ENCODE results near the gene SLC6A5.

GRCh38 chr11:20661850-20662249 lies 62.4 kb downstream of the SLC6A5 start:
- TF ChIP-seq POLR2A (IDR thresholded peaks at IDR 0.05; ENCODE audit: control extremely low read depth in 1 of 2, low read depth in 2 of 2, low read length in 2 of 2) (no peak), CTCF (IDR thresholded peaks at IDR 0.05; ENCODE audit: control extremely low read depth in 1 of 3, insufficient read depth in 1 of 3, low read depth in 1 of 3, low read length in 3 of 3) (no peak), TAF1 (IDR thresholded peaks at IDR 0.05; ENCODE audit: low read depth, low read length) (no peak), EP300 (IDR thresholded peaks at IDR 0.05; ENCODE audit: borderline replicate concordance in 1 of 2, low read depth in 2 of 2, low read length in 2 of 2) (no peak)
